ENCODE measurements around the gene ADAM23. TPM values are rescaled to one million over a fixed set of nuclear protein-coding genes. Genes with fewer than 3 reads are reported as not detected.

The ADAM23 gene
- total RNA-seq, 6 experiments from 2014 or later: 0.47 to 2.6 (median 1.2) TPM

DNA sequence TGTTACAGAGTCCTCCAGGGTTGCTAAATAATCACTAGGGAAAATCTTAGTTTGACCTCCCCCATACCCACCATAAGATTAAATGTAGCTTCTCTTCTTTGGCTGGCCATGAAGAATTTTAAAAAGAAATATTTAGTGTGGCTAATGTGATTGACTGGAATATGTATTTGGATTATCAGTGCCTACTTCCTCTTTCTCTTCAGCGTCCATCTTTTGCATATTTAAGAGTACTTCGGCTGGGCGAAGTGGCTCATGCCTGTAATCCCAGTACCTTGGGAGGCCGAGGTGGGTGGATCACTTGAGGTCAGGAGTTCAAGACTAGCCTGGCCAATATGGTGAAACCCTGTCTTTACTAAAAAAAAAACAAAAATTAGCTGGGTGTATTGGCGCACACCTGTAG, 28.8 kb downstream of the ADAM23 start:
- H3K9me3 Mint-ChIP-seq: peaks cover 24% of the 10 kb centered on the region
- no peaks in the 10 kb centered on the region for H3K4me1 Mint-ChIP-seq (ENCODE audit: low read depth)
- DNase-seq: no peak
- H3K27me3 Mint-ChIP-seq (ENCODE audit: insufficient read depth): no peaks in the 10 kb centered on the region
- H3K36me3 Mint-ChIP-seq (ENCODE audit: low read depth): no peaks in the 10 kb centered on the region; the same call in 1 of the 2 replicates
- H3K4me3 Mint-ChIP-seq: no peak overlapping the region
- TF ChIP-seq CTCF (IDR thresholded peaks at IDR 0.05): no peak
- H3K27ac Mint-ChIP-seq: no peak overlapping the region

GRCh38 chr2:206474099-206474498, 30.8 kb downstream of the ADAM23 start:
- Mint-ChIP-seq H3K9me3 (peaks cover 22% of the 10 kb centered on the region), H3K27me3 (ENCODE audit: insufficient read depth) (no peaks in the 10 kb centered on the region), H3K4me3 (no peak overlapping the region), H3K36me3 (ENCODE audit: low read depth) (no peaks in the 10 kb centered on the region; the same call in 1 of the 2 replicates), H3K4me1 (ENCODE audit: low read depth) (no peaks in the 10 kb centered on the region), H3K27ac (no peak overlapping the region)
- no peak for TF ChIP-seq CTCF (IDR thresholded peaks at IDR 0.05)
- DNase-seq: no peak

- Mint-ChIP-seq H3K36me3 (ENCODE audit: low read depth) (no peaks in the 10 kb centered on the region), H3K9me3 (peaks cover 12% of the 10 kb centered on the region; the same call in 1 of the 2 replicates), H3K4me3 (no peak overlapping the region), H3K27ac (no peak overlapping the region), H3K27me3 (ENCODE audit: insufficient read depth) (no peaks in the 10 kb centered on the region; the same call in 1 of the 2 replicates), H3K4me1 (ENCODE audit: low read depth) (no peaks in the 10 kb centered on the region)
- TF ChIP-seq CTCF (IDR thresholded peaks at IDR 0.05): no peak
- DNase-seq: no peak
Observed at GRCh38 chr2:206477296-206477695, 34.0 kb downstream of the ADAM23 start.

DNA sequence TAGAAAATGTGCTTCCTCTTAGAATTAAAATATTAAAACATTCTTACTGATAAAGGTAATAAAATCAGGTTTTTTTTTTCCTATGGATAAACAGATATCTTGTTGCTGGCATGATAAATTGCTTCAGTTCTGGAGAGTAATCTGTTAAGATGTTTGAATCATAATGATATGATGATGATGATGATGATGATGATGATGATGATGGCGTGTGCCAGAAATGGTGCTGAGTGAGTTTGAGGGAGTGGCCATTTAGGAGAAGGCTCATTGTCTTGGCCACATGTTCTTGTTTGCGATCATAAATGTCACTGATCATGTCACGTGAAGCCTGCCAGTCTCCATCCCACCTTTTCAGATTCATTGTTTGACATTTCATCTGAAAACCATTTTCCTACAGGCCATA, 35.0 kb downstream of the ADAM23 start:
- no peak for DNase-seq
- no peak overlapping the region for H3K27ac Mint-ChIP-seq
- no peaks in the 10 kb centered on the region for H3K4me1 Mint-ChIP-seq (ENCODE audit: low read depth)
- H3K4me3 Mint-ChIP-seq: no peak overlapping the region
- TF ChIP-seq CTCF (IDR thresholded peaks at IDR 0.05): no peak
- H3K36me3 Mint-ChIP-seq (ENCODE audit: low read depth): no peaks in the 10 kb centered on the region
- H3K27me3 Mint-ChIP-seq (ENCODE audit: insufficient read depth): no peaks in the 10 kb centered on the region; the same call in 1 of the 2 replicates
- 0 out of 2 replicates have a peak, but pooled peaks cover 4% of the 10 kb centered on the region for H3K9me3 Mint-ChIP-seq

GRCh38 chr2:206480161-206480560, 36.8 kb downstream of the ADAM23 start:
- no peaks in the 10 kb centered on the region for H3K36me3 Mint-ChIP-seq (ENCODE audit: low read depth)
- no peak for TF ChIP-seq CTCF (IDR thresholded peaks at IDR 0.05)
- no peaks in the 10 kb centered on the region; the same call in 1 of the 2 replicates for H3K27me3 Mint-ChIP-seq (ENCODE audit: insufficient read depth)
- H3K4me3 Mint-ChIP-seq: no peak overlapping the region
- no peaks in the 10 kb centered on the region for H3K9me3 Mint-ChIP-seq
- no peak for DNase-seq
- no peak overlapping the region for H3K27ac Mint-ChIP-seq
- H3K4me1 Mint-ChIP-seq (ENCODE audit: low read depth): no peaks in the 10 kb centered on the region

DNA sequence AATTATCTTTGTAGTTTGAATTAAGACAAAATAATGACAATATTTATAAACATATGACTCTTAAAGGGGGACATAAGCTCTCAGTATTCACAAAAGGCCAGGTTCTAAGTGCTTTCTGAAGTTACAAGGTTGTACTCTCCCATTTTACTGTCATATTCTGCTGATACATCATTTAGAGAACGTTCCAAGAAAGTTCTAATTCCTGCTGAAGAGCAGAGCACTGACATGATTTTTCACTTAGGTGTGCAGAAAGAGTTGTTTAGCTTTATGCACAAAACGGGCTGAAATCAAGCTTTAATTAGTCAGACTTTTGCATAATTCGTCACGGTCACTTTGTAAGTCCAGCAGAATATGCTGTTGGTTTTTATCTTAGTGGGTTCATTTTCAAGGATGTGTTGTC, 37.3 kb downstream of the ADAM23 start:
- no peaks in the 10 kb centered on the region; the same call in 1 of the 2 replicates for H3K27me3 Mint-ChIP-seq (ENCODE audit: insufficient read depth)
- H3K9me3 Mint-ChIP-seq: peaks cover 4% of the 10 kb centered on the region
- H3K4me1 Mint-ChIP-seq (ENCODE audit: low read depth): no peaks in the 10 kb centered on the region
- no peak for TF ChIP-seq CTCF (IDR thresholded peaks at IDR 0.05)
- no peaks in the 10 kb centered on the region for H3K36me3 Mint-ChIP-seq (ENCODE audit: low read depth)
- no peak overlapping the region for H3K4me3 Mint-ChIP-seq
- no peak for DNase-seq
- no peak overlapping the region for H3K27ac Mint-ChIP-seq

All from HFFc6 (cell line).